NOMO-1 treated with DMSO at 0.1 percent for 48 hours (cell line): ENCODE results near the gene ABTB2.

ENCODE experiments used
- DNase-seq: peaks from one replicate; lab custom pipeline; 2025; ENCODE audit not compliant: unreplicated experiment; lab: John Stamatoyannopoulos, UW

ABTB2 gene

DNA sequence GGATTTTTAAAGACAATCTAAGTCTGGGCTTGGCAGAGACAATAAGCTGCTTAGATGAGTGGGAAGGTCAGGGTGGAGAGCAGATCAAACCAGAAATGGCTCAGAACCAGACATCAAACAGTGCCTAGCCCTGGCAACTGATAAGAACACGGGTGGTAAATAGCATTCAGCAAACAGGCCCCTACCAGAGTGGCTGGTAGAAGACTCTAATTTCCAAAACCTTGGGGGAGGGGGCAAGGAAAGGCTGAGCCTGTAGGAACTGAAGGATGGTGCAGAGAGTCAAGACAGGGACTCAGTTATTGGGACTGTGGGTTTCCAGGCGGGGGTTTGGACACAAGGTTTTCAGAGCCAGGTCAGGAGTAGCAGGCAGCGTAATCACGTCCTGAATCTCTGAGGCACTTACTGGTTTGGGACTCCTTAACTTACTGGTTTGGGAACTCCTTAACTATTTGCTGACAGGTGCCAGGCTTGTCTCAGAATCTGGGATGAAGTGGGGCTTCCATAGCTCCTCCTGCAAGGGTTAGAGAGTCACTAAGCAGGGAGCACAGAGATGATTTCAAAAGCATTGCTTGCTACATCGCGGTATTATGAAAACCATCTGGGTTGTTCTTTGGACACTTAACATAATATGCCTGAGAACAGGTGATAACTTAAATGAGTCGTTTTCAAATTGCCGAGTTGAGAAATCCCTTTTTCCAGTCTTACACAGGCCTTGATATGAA lies 5.7 kb upstream of the ABTB2 start:
- no peak for DNase-seq

DNA sequence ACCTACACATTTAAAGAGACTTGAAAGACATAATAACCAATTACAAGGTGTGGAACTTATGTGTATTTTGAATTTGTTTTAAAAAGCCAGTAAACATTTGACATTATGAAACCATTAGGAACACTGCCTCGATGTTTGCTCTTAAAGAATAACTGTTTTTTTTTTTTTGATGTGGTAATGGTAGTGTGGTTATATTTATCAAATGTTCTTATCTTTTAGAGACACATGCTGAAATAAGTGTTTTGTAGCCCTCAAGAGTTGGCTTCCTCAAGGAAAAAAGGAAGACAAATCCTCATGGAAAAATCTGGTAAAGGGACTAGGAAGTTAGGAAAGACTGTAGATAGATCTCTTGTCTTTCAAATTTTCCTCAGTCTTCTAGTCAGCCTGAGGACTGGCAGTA lies 2.2 kb upstream of the ABTB2 start:
- no peak for DNase-seq

DNA sequence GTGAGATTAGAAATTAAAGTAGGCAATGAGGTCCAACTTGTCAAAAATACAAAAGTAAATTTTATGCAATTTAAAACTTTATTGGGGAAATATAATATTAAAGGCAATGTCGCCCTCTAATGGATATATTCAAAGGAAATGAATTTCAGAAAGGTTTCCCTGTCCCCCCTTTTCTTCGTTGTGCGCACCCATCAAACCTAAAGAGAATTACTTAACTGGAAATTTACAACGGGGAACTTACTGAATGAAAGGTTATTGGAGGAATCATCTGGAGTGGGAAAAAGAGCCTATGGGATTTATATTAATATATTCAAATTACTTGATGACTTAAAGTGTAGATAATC lies 1.7 kb upstream of the ABTB2 start:
- no peak for DNase-seq

DNA sequence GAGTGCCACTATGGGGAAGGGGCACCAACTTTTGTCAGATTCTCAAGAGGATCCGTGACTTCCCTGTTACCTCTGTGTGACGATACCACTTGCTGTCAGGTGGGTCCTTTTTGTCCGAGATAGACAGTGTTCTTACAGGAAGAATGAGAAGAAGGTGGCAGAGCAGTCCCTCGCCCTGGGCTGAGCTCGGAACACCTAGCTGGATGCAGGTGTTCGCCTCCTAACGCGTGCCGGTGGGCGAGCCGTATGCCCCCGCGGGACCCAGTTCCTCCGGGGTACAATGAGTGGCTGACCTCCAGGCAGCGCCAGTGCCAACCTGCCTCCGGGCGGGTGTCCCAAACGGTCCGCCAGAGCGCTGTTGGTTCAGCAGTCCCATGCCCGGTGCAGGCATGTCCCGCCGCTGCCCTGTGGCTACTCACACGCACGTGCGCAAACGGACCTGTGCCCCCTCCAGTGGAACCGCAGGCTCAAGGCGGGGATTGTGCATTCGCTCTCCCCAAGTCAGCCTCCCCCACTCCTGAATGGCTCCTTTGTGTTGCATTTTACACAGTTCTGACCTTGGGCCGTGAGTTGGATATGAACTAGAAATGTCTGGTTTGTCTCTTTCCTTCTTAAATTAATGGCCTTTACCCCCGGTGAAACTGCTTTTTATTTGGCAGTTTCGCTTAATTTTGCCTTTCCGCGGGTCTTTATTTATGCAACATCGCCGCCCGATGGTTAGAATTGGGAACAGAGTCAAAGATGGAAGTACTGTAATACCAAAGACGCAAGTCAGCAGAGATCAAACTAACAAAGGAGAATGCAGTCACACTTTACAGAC lies 1.1 kb upstream of the ABTB2 start:
- DNase-seq = peak; percentile 81

DNA sequence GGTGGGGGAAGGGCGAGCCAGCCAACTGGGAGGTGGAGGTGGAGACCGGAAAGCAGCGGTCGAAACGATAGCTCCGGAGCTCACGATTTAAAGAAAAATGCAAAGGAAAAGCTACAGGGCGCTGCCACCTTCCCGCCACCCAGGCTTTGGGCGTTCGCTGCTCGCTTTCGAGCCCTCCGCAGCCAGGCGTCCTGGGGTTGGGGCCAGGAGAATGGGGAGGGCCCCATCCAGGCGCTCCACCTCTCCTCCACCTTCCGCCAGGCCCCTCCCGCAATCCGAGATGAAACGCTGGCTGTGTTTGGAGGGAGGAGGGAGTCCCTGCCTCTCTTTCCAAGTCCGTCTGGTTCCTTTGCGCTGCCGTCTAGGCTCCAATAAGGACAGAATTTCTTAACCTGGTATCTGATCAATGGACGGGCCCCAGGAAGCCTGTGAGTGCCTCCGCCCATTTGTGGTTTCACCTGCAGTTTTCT lies 483 bp upstream of the ABTB2 start:
- DNase-seq = peak; percentile 51

DNA sequence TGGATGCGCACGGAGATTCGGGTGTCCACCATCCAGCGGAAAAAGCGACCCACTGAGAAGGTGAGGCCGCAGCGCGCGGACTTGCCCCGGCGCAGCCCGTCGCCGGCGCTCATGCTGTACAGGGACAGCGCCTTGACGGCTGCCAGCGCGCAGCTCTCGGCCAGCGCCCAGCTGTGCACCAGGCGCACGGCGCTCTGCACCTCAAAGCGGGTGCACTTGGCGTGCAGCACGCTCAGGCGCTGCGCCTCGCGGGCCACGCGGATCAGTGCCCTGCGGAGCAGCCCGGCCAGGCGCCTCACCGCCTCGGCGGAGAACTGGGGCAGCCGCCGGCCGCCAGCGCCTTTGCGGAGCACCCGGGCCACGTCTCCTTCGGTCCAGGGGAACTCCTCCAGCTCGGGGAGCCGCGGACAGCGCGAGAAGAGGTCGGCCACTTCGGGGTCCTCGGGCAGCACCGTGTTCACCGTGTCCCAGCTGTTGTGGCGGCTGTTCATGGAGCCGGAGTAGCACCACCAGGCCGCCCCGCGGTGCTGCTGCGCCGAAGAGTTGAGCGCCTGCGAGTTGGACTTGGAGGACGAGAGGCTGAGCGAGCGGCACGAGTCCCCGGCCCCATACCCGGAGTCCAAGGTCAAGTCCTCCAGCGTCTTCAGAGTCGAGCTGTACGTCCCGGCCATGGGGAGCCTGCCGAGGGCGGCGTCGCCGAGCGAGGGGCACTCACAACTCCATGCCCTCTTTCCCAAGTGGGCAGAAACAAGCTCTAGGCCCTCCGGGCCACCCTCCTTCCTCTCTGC lies 703 bp downstream of the ABTB2 start:
- peak; percentile 54 for DNase-seq

DNA sequence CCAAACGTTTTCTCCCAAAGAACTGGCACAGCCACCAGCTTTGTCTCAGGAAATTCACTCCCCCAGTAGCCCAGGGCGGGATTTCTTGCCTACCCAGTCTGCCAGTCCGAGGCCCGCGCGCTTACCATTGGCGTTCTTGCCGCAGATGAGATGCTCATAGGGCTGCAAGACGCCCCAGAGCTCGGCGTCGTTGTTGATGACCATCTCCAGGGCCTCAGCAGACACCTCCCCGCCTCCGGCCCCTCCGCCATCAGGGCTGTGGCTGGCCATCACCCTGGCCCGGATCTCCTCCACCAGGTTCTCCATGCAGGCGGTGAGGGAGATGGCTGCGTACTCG lies 1.3 kb downstream of the ABTB2 start:
- DNase-seq = no peak

DNA sequence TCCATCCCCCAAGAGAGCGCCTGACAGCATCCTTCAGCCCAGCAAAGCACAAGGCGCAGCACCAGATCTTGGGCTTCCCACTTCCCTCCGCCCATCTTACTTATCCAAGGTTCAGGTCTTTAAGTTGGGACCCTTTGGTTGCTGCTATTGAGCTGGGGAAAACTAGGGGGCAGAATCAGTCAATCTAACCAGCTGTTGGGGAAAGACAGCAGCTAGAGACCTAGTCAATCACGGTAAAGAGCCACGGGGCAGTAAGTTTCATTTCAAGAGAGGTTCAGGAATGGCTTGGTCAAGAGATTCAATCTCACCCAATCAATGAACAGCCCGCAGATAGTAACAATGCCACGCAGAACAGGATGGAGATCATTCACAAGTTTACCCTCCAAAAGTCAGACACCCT lies 1.7 kb downstream of the ABTB2 start:
- DNase-seq = no peak

DNA sequence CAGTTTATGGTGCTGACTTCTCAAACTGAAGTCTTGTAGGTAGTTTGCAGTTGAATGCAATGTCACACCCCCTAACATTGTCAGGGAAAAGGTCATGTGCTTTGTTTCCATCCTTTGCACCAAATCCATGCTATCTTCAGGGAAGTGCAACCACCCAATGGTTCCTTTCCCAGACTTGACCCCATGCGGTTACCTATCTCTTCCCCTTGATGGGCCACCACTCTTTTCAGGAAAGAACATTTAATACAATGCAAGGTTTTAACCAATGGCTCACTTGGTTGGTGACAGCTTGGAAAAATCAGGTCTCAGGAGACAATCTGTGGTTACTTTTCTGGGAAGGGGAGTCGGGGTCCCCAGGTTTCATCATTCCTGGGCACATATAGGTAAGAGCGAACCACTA lies 2.1 kb downstream of the ABTB2 start:
- DNase-seq = no peak

DNA sequence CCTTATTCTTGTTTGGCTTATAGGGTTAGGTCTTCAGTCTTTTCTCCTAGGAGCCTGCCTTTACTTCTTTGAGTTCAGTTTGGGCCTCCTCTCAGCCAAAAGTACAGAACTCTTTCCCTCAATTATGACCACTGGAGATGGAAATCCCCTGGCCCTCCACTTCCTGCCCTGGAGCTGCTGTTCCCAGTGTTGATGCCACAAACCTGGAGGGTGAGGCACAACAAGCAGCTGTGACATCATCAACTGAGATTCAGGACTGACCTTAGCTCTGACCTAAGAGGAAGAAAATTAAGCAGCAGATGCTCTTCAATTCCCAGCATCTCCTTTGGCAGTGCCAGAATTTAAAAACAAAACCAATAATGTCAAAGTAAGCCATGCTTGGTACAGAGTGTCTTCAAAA lies 3.0 kb downstream of the ABTB2 start:
- DNase-seq = no peak

DNA sequence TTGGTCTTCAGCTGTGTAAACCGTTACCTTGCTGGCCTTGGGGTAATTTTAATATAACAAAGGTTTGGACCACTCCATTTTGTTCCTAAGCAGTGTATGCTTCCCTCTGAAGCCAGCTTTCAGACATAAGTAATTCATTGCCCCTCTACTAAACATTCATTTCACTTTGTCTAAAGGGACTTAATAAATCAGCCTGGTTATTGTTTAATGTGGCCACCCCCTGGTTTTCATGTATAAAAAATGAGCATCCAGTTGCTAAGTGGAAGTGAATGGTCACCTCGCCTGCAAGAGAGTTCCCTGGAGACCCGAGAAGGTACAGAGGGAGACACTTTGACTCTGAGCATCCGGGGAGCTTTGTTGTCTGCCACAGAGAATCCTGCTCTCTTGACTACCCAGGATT lies 3.9 kb downstream of the ABTB2 start:
- no peak for DNase-seq

DNA sequence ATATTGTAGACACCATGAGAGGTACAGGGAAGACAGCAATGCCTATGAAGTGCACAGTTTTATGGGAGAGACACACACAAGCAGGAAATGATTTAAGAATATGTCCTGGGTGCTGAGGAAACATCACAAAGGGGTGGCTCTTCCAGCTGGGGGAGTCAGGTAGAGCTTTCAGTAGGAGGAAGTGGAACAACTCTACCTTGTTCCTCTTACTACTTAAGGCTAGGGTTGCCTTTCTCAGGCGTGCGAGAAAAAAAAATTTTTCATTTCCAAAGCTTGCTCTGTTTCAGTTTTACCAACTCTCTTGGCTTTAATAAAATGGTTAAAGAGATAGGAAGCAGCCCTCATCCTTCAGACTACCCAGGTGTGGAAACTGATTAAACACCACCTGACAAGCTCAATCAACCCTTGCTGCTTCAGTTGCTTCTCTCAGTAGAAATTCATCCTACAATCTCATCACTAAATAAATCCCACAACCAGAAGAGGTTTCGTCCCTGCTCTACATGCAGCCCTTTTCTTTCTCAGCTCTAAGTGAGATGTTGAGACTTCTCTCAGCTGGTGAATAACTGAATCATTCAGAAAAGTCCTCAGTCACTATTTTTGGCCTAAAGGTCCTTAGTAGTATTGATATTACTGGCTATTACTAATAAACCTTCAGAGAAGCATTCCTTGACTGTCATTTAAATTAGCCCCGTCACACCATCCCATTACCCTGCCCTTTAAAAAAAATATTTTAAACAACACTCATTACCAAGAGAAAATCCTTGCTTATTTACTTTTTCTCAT lies 5.9 kb downstream of the ABTB2 start:
- DNase-seq = no peak

DNA sequence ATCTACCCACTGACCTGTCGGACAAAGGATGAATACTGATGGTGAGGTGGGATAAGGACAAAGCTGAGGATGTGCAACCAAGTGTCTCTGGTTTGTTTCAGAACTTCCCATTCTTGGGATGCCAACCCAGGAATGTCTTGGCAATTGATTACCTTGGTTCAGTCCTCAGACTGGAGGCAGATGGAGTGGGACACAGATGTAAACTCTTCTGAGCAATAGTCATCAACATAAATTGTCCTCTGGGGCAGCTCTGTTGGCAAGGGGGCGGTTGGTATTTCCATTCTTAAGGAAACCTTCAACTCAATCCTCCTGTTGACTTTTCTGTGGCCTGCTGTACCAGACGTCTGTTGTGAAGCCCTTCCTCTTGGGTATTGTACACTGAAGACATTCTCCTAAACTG lies 6.8 kb downstream of the ABTB2 start:
- no peak for DNase-seq

DNA sequence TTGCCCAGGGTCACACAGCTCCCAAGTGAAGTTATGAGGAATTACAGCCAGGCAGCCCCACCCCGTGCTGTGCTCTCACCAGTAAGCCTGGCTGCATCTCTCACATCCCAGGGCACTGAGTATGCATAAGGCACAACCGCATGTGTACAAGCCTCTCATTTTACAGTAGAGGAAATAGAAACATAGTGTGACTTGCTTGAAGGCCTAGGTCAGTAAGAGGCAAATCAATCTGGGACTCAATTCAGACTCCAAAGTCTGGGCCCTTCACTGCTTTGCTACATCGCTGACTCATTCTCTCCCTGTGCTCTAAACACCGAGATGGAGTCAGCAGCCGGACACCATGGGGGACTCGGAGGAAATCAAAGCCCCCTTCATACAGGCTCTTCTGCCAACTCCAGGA lies 7.9 kb downstream of the ABTB2 start:
- no peak for DNase-seq

DNA sequence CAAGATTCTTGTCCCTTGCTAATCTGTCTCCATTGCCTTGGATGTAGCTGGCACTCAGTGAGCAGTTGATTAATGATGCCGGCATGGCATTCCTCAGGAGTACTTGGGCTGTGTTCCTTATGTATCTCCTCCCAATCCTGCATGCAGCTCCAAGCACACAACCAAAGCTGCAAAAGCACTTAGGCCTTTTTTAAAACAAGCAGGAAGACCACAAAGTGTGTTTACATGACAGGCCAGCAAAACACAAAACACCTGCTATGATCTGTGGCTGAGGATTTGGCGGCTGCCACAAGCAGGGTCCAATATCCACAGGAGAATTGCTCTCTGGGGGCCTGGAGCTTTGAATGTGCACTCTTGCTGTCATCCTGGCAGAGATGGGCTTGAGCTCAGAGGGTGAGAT lies 8.9 kb downstream of the ABTB2 start:
- DNase-seq = no peak

DNA sequence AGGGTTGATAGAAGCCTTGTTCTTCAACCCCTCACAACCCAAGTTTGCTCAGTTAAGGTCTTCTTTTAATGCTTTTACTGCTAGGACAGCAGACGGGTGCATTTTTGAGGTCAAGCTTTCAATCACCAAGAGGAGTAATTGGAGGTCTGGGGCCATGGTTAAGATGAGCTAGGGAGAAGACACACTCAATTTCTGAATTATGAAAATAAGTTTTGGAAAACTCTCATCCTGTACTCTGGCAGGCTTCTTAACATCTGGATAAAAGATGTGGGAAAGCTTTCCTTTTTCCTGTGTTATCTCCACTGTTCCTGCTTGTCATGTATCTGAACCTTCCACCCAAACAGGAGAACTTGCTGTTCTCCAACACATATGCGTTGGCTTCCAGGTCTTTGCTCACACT lies 9.7 kb downstream of the ABTB2 start:
- DNase-seq = no peak

DNA sequence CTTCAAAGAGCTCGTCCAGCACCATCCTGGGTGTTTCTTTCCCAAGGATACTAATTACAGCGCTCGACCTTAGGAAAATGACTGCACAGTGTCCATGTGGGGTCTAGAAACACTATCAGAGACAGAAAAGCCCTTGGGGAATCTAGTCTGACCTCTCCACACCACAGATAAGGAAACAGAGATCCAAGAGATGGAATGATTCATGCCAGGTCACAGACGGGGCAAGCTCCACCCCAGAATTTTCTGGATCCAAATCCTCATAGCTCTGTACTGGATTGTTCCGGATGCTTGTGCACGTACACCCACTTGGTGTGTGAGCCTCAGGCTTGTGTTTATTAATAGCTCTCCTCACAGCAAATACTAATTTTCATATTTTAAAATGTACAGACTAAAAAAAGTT lies 11.3 kb downstream of the ABTB2 start:
- DNase-seq = no peak

DNA sequence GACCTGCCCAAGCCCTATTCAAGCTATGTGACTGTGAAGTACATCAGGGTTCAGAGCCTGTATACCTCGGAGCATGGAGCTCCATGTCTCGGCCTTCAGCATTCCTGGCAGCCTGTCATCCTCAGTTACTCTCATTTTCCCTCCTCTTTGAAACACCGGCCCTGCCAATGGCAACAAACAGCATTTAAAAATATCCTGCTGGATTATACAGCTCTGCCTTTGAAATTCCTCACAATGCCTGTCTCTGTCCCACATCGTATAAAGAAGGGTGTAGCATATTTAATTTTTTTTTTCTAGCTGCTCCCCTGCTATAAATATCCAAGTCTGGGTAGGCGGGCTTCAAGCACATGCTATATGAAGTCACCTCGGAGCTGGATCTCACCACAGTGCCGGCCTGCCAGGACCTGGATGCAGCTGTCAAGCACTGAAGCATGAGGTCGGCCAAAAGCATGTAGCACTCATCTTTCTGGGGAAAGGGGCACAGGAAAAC lies 11.8 kb downstream of the ABTB2 start:
- DNase-seq = no peak

DNA sequence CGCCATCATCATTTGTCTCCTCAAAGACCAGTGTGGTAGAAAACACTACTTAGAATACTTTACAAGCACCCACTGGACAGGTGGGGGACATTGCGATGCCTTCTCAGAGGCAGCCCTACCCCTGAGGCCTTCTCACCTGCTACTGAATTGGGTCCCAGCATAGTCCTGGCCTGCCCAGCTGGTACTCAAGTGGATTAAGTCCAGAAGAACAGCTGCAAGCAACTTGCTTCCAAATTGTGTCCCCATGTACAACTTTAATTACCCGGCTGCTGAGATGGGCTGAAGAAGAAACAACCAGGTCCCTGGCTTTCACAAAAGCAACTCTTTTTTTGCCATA lies 12.3 kb downstream of the ABTB2 start:
- no peak for DNase-seq

DNA sequence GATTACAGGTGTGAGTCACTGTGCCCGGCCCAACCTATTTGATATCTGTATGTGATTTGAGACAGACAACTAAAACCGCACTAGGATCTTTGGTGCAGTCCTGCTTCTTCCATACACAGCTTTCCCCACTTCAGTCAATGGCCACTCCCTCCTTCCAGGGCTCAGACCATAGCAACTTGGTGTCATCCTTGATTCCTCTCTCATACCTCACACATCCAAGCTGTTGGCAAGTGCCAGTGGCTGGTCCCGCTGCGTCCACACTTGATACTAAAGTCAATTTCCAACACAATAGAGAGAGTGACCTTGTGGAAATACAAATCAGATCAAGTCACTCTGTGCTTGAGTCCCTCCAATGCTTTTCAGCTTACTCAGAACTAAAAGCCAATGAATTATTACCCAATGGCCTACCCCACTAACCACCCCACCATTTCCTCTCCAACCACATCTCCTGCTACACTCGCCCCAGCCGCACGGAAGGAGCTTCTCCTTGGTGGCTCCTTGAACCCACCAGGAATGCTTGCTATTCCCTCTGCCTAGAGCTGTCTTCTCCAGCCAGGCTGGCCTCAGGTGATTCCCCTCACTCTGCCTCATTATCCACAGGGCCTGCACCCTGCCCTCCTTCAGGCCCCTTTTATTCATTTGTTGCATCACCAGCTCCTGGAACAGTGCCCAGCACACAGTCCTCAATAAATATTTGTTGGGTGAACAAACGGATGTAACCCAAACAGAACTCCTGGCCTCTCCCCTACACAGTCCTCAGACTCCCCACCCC lies 12.9 kb downstream of the ABTB2 start:
- DNase-seq = peak; percentile 67

DNA sequence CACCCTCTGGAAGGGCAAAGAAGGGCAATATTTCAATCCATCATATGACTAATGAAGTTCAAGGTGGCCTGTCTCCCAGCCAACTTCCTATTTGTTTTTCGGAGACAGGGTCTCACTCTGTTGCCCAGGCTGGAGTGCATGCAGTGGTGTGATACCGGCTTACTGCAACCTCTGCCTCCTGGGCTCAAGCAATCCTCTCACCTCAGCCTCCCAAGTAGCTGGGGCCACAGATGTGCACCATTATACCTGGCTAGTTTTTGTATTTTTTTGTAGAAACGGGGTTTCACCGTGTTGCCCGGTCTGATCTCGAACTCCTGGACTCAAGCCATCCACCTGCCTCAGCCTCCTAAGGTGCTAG lies 13.4 kb downstream of the ABTB2 start:
- no peak for DNase-seq
